T-helper 9 cell (primary cell): ENCODE results near the gene TAMALIN.
"Not testable (repeated sequence)": the region's sequence is repeated elsewhere in the genome, so short reads cannot be mapped to it uniquely, and the experiment has no call there.

Experiments used
- DNase-seq: peaks from one replicate; pipeline ENCODE4 v3.0.0-alpha.2; 2020
- total RNA-seq, 2 donors: gene quantifications; one replicate each; lab custom pipeline; 2026; lab: John Stamatoyannopoulos, UW

The TAMALIN gene
- total RNA-seq = 20.0 to 328 reads per million in 2 donors

GRCh38 chr12:52006726-52007157 is at the start of gene TAMALIN:
Gene TAMALIN (plus strand): TSS chr12:52006946. CDS start chr12:52007020, 74 bp downstream.
- peak; percentile 83 for DNase-seq

- no peak for DNase-seq
Measured at GRCh38 chr12:51958542-51958941, 48.2 kb upstream of the TAMALIN start.

- no peak for DNase-seq
Measured at GRCh38 chr12:51959211-51959610, 47.5 kb upstream of the TAMALIN start.

GRCh38 chr12:51959921-51960320 is 46.8 kb upstream of the TAMALIN start:
- DNase-seq = no peak

GRCh38 chr12:51960488-51960887 is 46.3 kb upstream of the TAMALIN start:
- DNase-seq = no peak

- no peak for DNase-seq
Measured at GRCh38 chr12:51960890-51961289, 45.9 kb upstream of the TAMALIN start.

GRCh38 chr12:51961834-51962233 is 44.9 kb upstream of the TAMALIN start:
- DNase-seq = no peak

GRCh38 chr12:51962737-51963136 is 44.0 kb upstream of the TAMALIN start:
- DNase-seq = no peak

GRCh38 chr12:51963477-51963876 is 43.3 kb upstream of the TAMALIN start:
- DNase-seq = no peak

GRCh38 chr12:51969643-51970042 is 37.1 kb upstream of the TAMALIN start:
- no peak for DNase-seq

- DNase-seq = peak; percentile 21
Measured at GRCh38 chr12:51970904-51971646, 35.7 kb upstream of the TAMALIN start.

GRCh38 chr12:51971679-51972421 is 34.9 kb upstream of the TAMALIN start:
- DNase-seq = no peak

- DNase-seq = no peak
Measured at GRCh38 chr12:51972422-51972812, 34.3 kb upstream of the TAMALIN start.

- DNase-seq = peak; percentile 38
Measured at GRCh38 chr12:51972849-51973273, 33.9 kb upstream of the TAMALIN start.

GRCh38 chr12:51973560-51973959 is 33.2 kb upstream of the TAMALIN start:
- DNase-seq = no peak

GRCh38 chr12:51974646-51975045 is 32.1 kb upstream of the TAMALIN start:
- no peak for DNase-seq

- no peak for DNase-seq
Measured at GRCh38 chr12:51975196-51975595, 31.6 kb upstream of the TAMALIN start.

- no peak for DNase-seq
Measured at GRCh38 chr12:51976376-51977160, 30.2 kb upstream of the TAMALIN start.

GRCh38 chr12:51977320-51977753 is 29.4 kb upstream of the TAMALIN start:
- no peak for DNase-seq

GRCh38 chr12:51979306-51979705 is 27.4 kb upstream of the TAMALIN start:
- not testable (repeated sequence) for DNase-seq

GRCh38 chr12:51980051-51980808 is 26.5 kb upstream of the TAMALIN start:
- DNase-seq = peak; percentile 45

- DNase-seq = no peak
Measured at GRCh38 chr12:51980809-51981127, 26.0 kb upstream of the TAMALIN start.

- DNase-seq = no peak
Measured at GRCh38 chr12:51984657-51985056, 22.1 kb upstream of the TAMALIN start.
